OCI-LY1 (cell line): ENCODE data around the gene ZNRF1.

ENCODE experiments used
- H2AFZ ChIP-seq: fragments of 200-600 bp; sonication (generic), shearing (Covaris generic); 2 replicates; pipeline ENCODE4 v1.6.0; 2014; ENCODE audit warnings: antibody characterized with exemption, mild to moderate bottlenecking, low read length
- H3F3A ChIP-seq: fragments of 200-600 bp; sonication (generic), shearing (Covaris generic); 2 replicates; pipeline ENCODE4 v1.6.0; 2014; ENCODE audit warnings: mild to moderate bottlenecking, antibody characterized with exemption, low read length, moderate library complexity; ENCODE audit not compliant: insufficient read depth
- H3K27ac ChIP-seq: fragments of 200-600 bp; sonication (generic); 2 replicates; pipeline ENCODE4 v1.5.1; 2014; ENCODE audit warnings: low read length, mixed run types, mild to moderate bottlenecking, low read depth; ENCODE audit not compliant: poor library complexity, severe bottlenecking
- H3K27me3 ChIP-seq: fragments of 200-600 bp; sonication (generic); 2 replicates; pipeline ENCODE4 v1.6.0; 2014; ENCODE audit warnings: antibody characterized with exemption, mild to moderate bottlenecking, low read length, moderate library complexity; ENCODE audit not compliant: insufficient read depth
- H3K36me3 ChIP-seq: fragments of 200-600 bp; sonication (generic); 2 replicates; pipeline ENCODE4 v1.6.1; 2014; ENCODE audit warnings: mild to moderate bottlenecking, antibody characterized with exemption, low read length, moderate library complexity, mixed read lengths; ENCODE audit not compliant: insufficient read depth
- H3K4me1 ChIP-seq: fragments of 200-600 bp; sonication (generic); 2 replicates; pipeline ENCODE4 v1.5.1; 2014; ENCODE audit warnings: mild to moderate bottlenecking, low read length, moderate library complexity; ENCODE audit not compliant: insufficient read depth, severe bottlenecking
- H3K4me2 ChIP-seq: fragments of 200-600 bp; sonication (generic), shearing (Covaris generic); 2 replicates; pipeline ENCODE4 v1.6.1; 2014; ENCODE audit warnings: low read length
- H3K4me3 ChIP-seq: fragments of 200-600 bp; sonication (generic); 2 replicates; pipeline ENCODE4 v1.5.1; 2014; ENCODE audit warnings: low read length, low read depth, mild to moderate bottlenecking, mixed read lengths; ENCODE audit not compliant: poor library complexity, severe bottlenecking
- H3K79me2 ChIP-seq: fragments of 200-600 bp; shearing (Covaris generic); 2 replicates; pipeline ENCODE4 v1.6.1; 2016; ENCODE audit warnings: mixed run types, low read length, mixed read lengths; ENCODE audit not compliant: insufficient read depth
- H3K9ac ChIP-seq: fragments of 200-600 bp; sonication (generic), shearing (Covaris generic); 2 replicates; pipeline ENCODE4 v1.6.1; 2014; ENCODE audit warnings: mild to moderate bottlenecking, low read length, mixed read lengths
- H3K9me2 ChIP-seq: fragments of 200-600 bp; sonication (generic), shearing (Covaris generic); 2 replicates; pipeline ENCODE4 v1.6.1; 2014; ENCODE audit warnings: low read depth, mild to moderate bottlenecking, low read length, mixed read lengths
- H3K9me3 ChIP-seq: fragments of 200-600 bp; shearing (Covaris generic); 2 replicates; pipeline ENCODE4 v1.6.1; 2014; ENCODE audit warnings: low read length, mixed read lengths
- H4K20me1 ChIP-seq: fragments of 200-600 bp; sonication (generic), shearing (Covaris generic); 2 replicates; pipeline ENCODE4 v1.6.0; 2016; ENCODE audit warnings: mild to moderate bottlenecking, low read length; ENCODE audit not compliant: insufficient read depth
- CTCF ChIP-seq: fragments of 200-600 bp; sonication (generic), shearing (Covaris generic); IDR thresholded peaks from 2 replicates; pipeline ENCODE4 v1.5.1; 2017; ENCODE audit warnings: mild to moderate bottlenecking, antibody characterized with exemption, low read length, moderate library complexity, mixed read lengths
- EZH2 ChIP-seq: fragments of 200-600 bp; sonication (generic), shearing (Covaris generic); IDR thresholded peaks from 2 replicates; pipeline ENCODE4 v1.8.0; 2017; ENCODE audit warnings: borderline replicate concordance, mixed run types, mild to moderate bottlenecking, antibody characterized with exemption, low read length, moderate library complexity, mixed read lengths

ZNRF1 gene

GRCh38 chr16:75039941-75040340 lies 41.1 kb downstream of the ZNRF1 start:
- H3K27me3 ChIP-seq, result no peaks in the 10 kb centered on the region
- no peaks in the 10 kb centered on the region; the same call in 1 of the 2 replicates for H3K36me3 ChIP-seq
- H3K27ac ChIP-seq, result no peak overlapping the region
- no peak overlapping the region for H3K9ac ChIP-seq
- H3K4me3 ChIP-seq, result no peak overlapping the region
- no peaks in the 10 kb centered on the region for H3K4me1 ChIP-seq
- no peaks in the 10 kb centered on the region for H3K9me3 ChIP-seq
- TF ChIP-seq EZH2 (no peak), CTCF (no peak)
- no peaks in the 10 kb centered on the region for H3K79me2 ChIP-seq
- H3K9me2 ChIP-seq, result no peaks in the 10 kb centered on the region
- no peaks in the 10 kb centered on the region for H4K20me1 ChIP-seq
- no peak overlapping the region for H2AFZ ChIP-seq
- no peaks in the 10 kb centered on the region for H3F3A ChIP-seq
- no peak overlapping the region for H3K4me2 ChIP-seq

- TF ChIP-seq CTCF, result no peak
- TF ChIP-seq EZH2, result no peak
- Histone ChIP-seq H3K79me2 (no peaks in the 10 kb centered on the region), H4K20me1 (no peaks in the 10 kb centered on the region), H2AFZ (no peak overlapping the region), H3F3A (no peaks in the 10 kb centered on the region), H3K36me3 (no peaks in the 10 kb centered on the region; the same call in 1 of the 2 replicates), H3K4me3 (no peak overlapping the region), H3K9me2 (no peaks in the 10 kb centered on the region), H3K27me3 (no peaks in the 10 kb centered on the region), H3K9me3 (no peaks in the 10 kb centered on the region), H3K27ac (no peak overlapping the region), H3K4me2 (no peak overlapping the region), H3K4me1 (no peaks in the 10 kb centered on the region), H3K9ac (no peak overlapping the region)
These were observed 43.8 kb downstream of the ZNRF1 start for GRCh38 chr16:75042426-75043174.

GRCh38 chr16:75043175-75043895 lies 44.5 kb downstream of the ZNRF1 start:
- Histone ChIP-seq H3K4me2 (no peak overlapping the region), H3K36me3 (no peaks in the 10 kb centered on the region; the same call in 1 of the 2 replicates), H3K79me2 (no peaks in the 10 kb centered on the region), H3K4me3 (no peak overlapping the region), H4K20me1 (no peaks in the 10 kb centered on the region), H2AFZ (no peak overlapping the region), H3K27me3 (no peaks in the 10 kb centered on the region), H3K9me2 (no peaks in the 10 kb centered on the region), H3F3A (no peaks in the 10 kb centered on the region), H3K9ac (no peak overlapping the region), H3K4me1 (no peaks in the 10 kb centered on the region), H3K27ac (no peak overlapping the region), H3K9me3 (no peaks in the 10 kb centered on the region)
- TF ChIP-seq EZH2 (no peak), CTCF (no peak)
